ENCODE results near the gene JPH3. TPM values are rescaled to one million over a fixed set of nuclear protein-coding genes. Genes with fewer than 3 reads are reported as not detected.

JPH3 gene
- polyA plus RNA-seq, 1 experiment, result not detected

DNA sequence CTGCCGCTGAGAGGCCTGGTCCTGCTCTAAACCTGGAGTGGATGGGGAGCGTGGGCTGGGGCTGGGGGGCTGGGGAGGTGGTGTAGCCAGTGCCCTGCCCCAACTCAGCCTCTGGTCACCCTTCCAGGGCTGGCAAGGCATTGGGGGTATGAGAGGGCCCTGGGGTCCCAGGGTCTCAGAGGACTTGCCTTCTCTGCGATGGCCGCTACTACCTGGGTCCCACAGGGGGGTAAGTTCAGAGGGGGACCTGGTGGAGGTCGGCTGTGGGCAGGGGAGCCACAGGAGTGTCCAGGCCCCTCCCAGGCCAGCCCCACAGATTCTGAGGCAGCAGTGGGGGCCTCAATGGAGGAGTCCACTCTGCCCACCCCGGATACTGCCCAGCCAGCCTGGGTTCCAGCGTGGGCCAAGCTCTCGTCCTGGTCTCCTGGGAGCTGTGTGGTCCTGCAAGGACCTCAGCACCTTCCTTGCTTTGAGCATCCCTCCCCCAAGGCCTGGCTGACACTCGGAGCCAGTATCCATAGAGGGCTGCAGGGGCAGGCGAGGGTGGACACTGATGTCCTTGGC is 20.5 kb downstream of the JPH3 start:
- POLR2A ChIA-PET, result no interaction called here
- TF ChIP-seq, protein P1, sequence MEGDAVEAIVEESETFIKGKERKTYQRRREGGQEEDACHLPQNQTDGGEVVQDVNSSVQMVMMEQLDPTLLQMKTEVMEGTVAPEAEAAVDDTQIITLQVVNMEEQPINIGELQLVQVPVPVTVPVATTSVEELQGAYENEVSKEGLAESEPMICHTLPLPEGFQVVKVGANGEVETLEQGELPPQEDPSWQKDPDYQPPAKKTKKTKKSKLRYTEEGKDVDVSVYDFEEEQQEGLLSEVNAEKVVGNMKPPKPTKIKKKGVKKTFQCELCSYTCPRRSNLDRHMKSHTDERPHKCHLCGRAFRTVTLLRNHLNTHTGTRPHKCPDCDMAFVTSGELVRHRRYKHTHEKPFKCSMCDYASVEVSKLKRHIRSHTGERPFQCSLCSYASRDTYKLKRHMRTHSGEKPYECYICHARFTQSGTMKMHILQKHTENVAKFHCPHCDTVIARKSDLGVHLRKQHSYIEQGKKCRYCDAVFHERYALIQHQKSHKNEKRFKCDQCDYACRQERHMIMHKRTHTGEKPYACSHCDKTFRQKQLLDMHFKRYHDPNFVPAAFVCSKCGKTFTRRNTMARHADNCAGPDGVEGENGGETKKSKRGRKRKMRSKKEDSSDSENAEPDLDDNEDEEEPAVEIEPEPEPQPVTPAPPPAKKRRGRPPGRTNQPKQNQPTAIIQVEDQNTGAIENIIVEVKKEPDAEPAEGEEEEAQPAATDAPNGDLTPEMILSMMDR (IDR thresholded peaks at IDR 0.05; ENCODE audit: insufficient read depth, low read depth, low read length), result no peak
- no peak for DNase-seq (ENCODE audit: low read depth)
- Histone ChIP-seq H3K27me3 (ENCODE audit: control insufficient read depth, insufficient read depth, low read length) (peaks cover 5% of the 10 kb centered on the region), H3K4me3 (ENCODE audit: low read depth, low read length) (no peak overlapping the region), H3K36me3 (ENCODE audit: control insufficient read depth, insufficient read depth, low read length) (no peaks in the 10 kb centered on the region)
- CTCF ChIA-PET, result interaction anchor here (3.4 kb wide), 1 partner anchor 12 kb away, joined by 20 read pairs; no protein-coding TSS in a partner anchor

DNA sequence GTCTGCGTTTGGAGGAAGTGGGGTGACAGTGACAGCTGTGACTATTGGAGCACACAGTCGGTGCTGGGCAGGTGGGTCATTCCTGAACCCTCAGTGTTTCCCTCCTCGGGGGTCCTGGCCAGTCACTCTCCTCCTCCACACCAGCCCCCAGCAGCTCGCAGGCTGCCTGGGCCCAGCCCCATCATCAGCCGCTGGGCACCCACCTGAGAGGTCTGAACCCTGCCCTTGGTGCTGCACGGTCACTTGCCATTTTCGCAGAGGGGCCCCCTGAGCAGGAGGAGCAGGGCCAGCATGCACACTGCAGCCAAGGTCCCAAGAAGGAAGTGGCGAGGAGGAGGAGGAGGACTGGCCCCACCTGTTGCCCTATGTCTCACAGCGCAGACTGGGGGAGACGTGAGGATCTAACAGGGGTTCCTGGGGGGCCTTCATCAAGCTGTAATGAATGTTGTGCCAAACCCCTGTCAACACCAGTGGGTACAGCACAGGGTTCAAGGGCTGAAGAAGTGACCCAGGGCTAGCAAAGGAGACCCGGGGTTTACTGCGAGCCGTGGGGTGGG is 23.0 kb downstream of the JPH3 start:
- Histone ChIP-seq H3K36me3 (ENCODE audit: control insufficient read depth, insufficient read depth, low read length) (no peaks in the 10 kb centered on the region), H3K27me3 (ENCODE audit: control insufficient read depth, insufficient read depth, low read length) (no peaks in the 10 kb centered on the region; the same call in 1 of the 2 replicates), H3K4me3 (ENCODE audit: low read depth, low read length) (no peak overlapping the region)
- DNase-seq (ENCODE audit: low read depth), result no peak
- TF ChIP-seq, protein P1 (IDR thresholded peaks at IDR 0.05; ENCODE audit: insufficient read depth, low read depth, low read length), result no peak
- ChIA-PET CTCF (interaction anchor here (3.1 to 3.4 kb wide), 2 partner anchors 10 to 11 kb away, joined by 20 read pairs; no protein-coding TSS in a partner anchor), POLR2A (no interaction called here)

DNA sequence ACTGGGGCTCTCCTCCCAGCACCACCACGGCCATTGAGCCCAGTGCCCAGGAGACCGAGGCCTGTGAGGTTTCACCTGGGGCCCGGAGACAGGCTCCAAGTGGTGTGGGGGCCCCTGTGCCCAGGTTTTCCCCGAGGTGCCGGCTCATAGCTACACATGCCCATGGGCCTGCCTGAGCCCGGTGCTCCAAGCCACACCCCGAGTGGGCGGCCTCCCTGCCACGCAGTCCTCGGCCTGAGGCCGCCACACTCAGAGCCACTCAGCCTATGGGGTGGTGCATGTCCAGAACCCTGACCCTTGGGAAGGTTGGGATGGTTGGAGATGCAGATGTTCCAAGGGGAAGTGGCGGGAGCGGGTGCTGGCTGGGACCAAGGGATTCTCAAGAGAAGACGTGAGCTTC is 24.1 kb downstream of the JPH3 start:
- H3K27me3 ChIP-seq (ENCODE audit: control insufficient read depth, insufficient read depth, low read length), result no peaks in the 10 kb centered on the region; the same call in 1 of the 2 replicates
- no peak overlapping the region for H3K4me3 ChIP-seq (ENCODE audit: low read depth, low read length)
- H3K36me3 ChIP-seq (ENCODE audit: control insufficient read depth, insufficient read depth, low read length), result no peaks in the 10 kb centered on the region
- CTCF ChIA-PET, result interaction anchor here (0.7 to 3.1 kb wide), 2 partner anchors 10 to 102 kb away, joined by 3 to 20 read pairs; no protein-coding TSS in a partner anchor
- TF ChIP-seq, protein P1 (IDR thresholded peaks at IDR 0.05; ENCODE audit: insufficient read depth, low read depth, low read length), result no peak
- DNase-seq (ENCODE audit: low read depth), result no peak
- POLR2A ChIA-PET, result no interaction called here

DNA sequence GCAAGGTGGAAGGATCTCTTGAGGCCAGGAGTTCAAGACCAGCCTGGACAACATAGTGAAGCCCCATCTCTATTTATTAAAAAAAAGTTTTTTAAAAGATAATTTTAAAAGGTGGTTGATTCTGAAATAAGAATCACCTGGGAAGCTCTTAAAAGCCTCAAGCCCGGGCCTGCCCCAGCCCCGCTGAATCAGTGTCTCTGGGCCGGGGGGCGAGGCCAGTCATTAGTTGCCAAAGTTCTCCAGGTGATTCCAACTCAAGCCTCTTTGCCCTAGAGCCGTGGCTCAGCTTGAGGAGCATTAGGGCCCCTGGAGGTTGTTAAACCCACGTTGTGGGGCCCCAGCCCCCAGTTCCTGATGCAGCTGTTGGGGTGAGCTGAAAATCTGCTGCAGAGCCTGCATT is 24.6 kb downstream of the JPH3 start:
- ChIA-PET POLR2A (no interaction called here), CTCF (interaction anchor here (3.1 kb wide), 1 partner anchor 9 kb away, joined by 20 read pairs; no protein-coding TSS in a partner anchor)
- Histone ChIP-seq H3K27me3 (ENCODE audit: control insufficient read depth, insufficient read depth, low read length) (no peaks in the 10 kb centered on the region; the same call in 1 of the 2 replicates), H3K36me3 (ENCODE audit: control insufficient read depth, insufficient read depth, low read length) (no peaks in the 10 kb centered on the region), H3K4me3 (ENCODE audit: low read depth, low read length) (no peak overlapping the region)
- TF ChIP-seq, protein P1 (IDR thresholded peaks at IDR 0.05; ENCODE audit: insufficient read depth, low read depth, low read length), result no peak
- DNase-seq (ENCODE audit: low read depth), result no peak

DNA sequence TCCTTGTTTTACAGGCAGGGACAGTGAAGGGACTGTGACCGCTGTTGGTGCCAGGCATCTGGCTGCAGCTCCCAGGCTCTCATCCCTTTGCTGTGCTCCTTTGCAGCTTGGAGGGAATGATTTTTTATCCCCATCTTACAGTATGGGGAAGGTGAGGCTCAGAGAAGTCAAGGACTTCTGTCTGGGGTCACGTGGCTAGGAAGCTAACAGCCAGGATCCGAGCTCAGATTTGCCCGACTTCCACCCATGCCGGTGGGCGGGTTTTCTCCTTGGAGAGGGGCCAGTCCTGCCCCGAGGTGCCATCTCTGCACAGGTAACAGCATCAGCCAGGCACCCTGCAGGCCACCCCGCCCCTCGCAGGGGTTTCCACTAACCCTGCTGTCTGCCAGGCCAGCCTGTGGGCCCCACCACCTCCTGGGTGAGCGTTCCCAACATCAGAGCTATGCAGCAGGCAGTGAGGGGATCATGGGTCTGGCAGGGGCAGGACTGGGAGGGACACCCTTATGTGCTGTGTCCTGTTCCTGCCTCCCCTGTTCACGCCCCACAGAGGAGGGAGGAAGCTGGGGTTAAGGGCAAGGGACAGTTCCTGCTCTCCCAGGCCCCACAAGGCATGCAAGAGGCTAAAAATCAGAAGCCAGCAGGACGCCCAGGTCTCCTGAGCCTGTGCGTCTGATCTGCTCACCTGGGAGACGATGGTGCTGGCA is 25.4 kb downstream of the JPH3 start:
- Histone ChIP-seq H3K36me3 (ENCODE audit: control insufficient read depth, insufficient read depth, low read length) (no peaks in the 10 kb centered on the region), H3K4me3 (ENCODE audit: low read depth, low read length) (no peak overlapping the region), H3K27me3 (ENCODE audit: control insufficient read depth, insufficient read depth, low read length) (no peaks in the 10 kb centered on the region; the same call in 1 of the 2 replicates)
- ChIA-PET CTCF (interaction anchor here (3.1 kb wide), 1 partner anchor 8 kb away, joined by 20 read pairs; no protein-coding TSS in a partner anchor), POLR2A (no interaction called here)
- TF ChIP-seq, protein P1 (IDR thresholded peaks at IDR 0.05; ENCODE audit: insufficient read depth, low read depth, low read length), result no peak
- DNase-seq (ENCODE audit: low read depth), result no peak

Data from BJ (cell line).